ENCODE data around the gene WNK1.

DNA sequence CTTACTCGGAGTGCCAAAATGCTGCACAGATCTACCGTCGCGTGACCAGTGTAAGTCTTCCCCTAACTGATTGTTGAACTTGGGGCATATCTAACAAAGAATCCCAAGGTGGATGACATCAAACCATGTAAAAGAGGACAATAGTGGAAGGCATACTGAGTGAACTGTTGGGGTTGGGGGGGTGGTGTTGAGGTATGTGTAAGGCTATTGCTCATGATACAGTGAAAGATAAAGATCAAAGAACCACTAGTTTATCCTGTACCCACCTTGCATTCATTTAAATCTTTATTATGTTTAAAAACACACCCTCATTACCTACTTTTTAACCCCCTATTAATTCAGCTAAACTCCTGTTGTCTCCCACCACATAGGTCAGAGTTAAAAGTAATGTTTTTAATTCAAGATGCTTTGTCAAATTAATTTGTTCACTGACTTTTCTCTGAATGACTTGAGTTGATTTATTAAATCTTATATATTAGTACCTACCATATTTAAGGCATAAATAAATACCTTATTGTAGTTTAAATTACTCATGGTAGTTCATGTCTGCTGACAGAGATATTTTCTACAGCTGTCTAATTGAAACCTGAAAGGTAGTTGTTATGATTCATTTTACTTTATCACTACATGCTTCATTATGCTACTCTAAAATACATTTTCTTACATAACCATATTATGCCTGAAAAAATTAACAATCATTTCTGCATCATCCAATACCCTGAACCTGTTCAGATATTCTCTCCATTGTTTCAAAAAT, 77.9 kb downstream of the WNK1 start:
- TF ChIP-seq, protein P1, sequence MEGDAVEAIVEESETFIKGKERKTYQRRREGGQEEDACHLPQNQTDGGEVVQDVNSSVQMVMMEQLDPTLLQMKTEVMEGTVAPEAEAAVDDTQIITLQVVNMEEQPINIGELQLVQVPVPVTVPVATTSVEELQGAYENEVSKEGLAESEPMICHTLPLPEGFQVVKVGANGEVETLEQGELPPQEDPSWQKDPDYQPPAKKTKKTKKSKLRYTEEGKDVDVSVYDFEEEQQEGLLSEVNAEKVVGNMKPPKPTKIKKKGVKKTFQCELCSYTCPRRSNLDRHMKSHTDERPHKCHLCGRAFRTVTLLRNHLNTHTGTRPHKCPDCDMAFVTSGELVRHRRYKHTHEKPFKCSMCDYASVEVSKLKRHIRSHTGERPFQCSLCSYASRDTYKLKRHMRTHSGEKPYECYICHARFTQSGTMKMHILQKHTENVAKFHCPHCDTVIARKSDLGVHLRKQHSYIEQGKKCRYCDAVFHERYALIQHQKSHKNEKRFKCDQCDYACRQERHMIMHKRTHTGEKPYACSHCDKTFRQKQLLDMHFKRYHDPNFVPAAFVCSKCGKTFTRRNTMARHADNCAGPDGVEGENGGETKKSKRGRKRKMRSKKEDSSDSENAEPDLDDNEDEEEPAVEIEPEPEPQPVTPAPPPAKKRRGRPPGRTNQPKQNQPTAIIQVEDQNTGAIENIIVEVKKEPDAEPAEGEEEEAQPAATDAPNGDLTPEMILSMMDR (IDR thresholded peaks at IDR 0.05) = no peak
- no peak for TF ChIP-seq POLR2A (IDR thresholded peaks at IDR 0.05)

All from adrenal gland (tissue), 5 donors.